DND-41 (cell line): ENCODE measurements around the gene ABAT.

Experiments
- ATAC-seq: fragments of 200-7000 bp; cut with Tn5 transposase; 3 replicates; pipeline ENCODE4 v1.9.1; 2021; ENCODE audit warnings: low read depth; ENCODE audit not compliant: insufficient read depth
- DNase-seq: peaks from one replicate; pipeline ENCODE4 v3.0.0-alpha.2; 2020
- H2AFZ ChIP-seq: 2 replicates; pipeline ENCODE4 v1.6.0; 2012; ENCODE audit warnings: low read depth, low read length
- H3K27ac ChIP-seq: 2 replicates; pipeline ENCODE4 v1.5.1; 2012; ENCODE audit warnings: low read length, inconsistent platforms
- H3K27me3 ChIP-seq: fragments of 200-600 bp; sonication (generic); 2 replicates; pipeline ENCODE4 v1.6.0; 2012; ENCODE audit warnings: low read length, mild to moderate bottlenecking, inconsistent platforms; ENCODE audit not compliant: insufficient read depth, poor library complexity
- H3K36me3 ChIP-seq: 2 replicates; pipeline ENCODE4 v1.5.1; 2012; ENCODE audit warnings: low read length, inconsistent platforms; ENCODE audit not compliant: insufficient read depth
- H3K4me1 ChIP-seq: 2 replicates; pipeline ENCODE4 v1.5.1; 2012; ENCODE audit warnings: mild to moderate bottlenecking, low read length; ENCODE audit not compliant: insufficient read depth
- H3K4me2 ChIP-seq: 2 replicates; pipeline ENCODE4 v1.6.0; 2012; ENCODE audit warnings: mild to moderate bottlenecking, moderate library complexity, low read length, inconsistent platforms; ENCODE audit not compliant: insufficient read depth
- H3K4me3 ChIP-seq, 2 experiments: fragments of 200-600 bp in 1 of 2; shearing (Covaris generic) in 1 of 2; 2 replicates each; pipeline ENCODE4 v1.5.1; 2012 to 2016; ENCODE audit warnings: inconsistent platforms in 2 of 2, low read length in 2 of 2, mild to moderate bottlenecking in 2 of 2, low read depth in 1 of 2, moderate library complexity in 1 of 2
- H3K79me2 ChIP-seq: 2 replicates; pipeline ENCODE4 v1.6.0; 2012; ENCODE audit warnings: low read length, inconsistent platforms; ENCODE audit not compliant: insufficient read depth
- H3K9ac ChIP-seq: 2 replicates; pipeline ENCODE4 v1.6.0; 2012; ENCODE audit warnings: low read depth, mild to moderate bottlenecking, inconsistent platforms, low read length, moderate library complexity
- H3K9me3 ChIP-seq: 2 replicates; pipeline ENCODE4 v1.5.1; 2012; ENCODE audit warnings: low read length, moderate library complexity, mild to moderate bottlenecking, inconsistent platforms; ENCODE audit not compliant: insufficient read depth, severe bottlenecking
- H4K20me1 ChIP-seq: 2 replicates; pipeline ENCODE4 v1.6.0; 2012; ENCODE audit warnings: low read length; ENCODE audit not compliant: insufficient read depth
- EZH2 ChIP-seq: IDR thresholded peaks from 3 replicates; pipeline ENCODE4 v1.6.1; 2012; ENCODE audit warnings: borderline replicate concordance, low read depth, mild to moderate bottlenecking, moderate library complexity, low read length, inconsistent platforms; ENCODE audit not compliant: severe bottlenecking
- TF ChIP-seq, protein P1 (sequence below): IDR thresholded peaks from 2 replicates; pipeline ENCODE4 v1.5.1; 2012; ENCODE audit warnings: borderline replicate concordance, low read length, moderate library complexity, mild to moderate bottlenecking; ENCODE audit not compliant: poor library complexity, severe bottlenecking; ENCODE audit errors: extremely low read depth

ABAT gene

DNA sequence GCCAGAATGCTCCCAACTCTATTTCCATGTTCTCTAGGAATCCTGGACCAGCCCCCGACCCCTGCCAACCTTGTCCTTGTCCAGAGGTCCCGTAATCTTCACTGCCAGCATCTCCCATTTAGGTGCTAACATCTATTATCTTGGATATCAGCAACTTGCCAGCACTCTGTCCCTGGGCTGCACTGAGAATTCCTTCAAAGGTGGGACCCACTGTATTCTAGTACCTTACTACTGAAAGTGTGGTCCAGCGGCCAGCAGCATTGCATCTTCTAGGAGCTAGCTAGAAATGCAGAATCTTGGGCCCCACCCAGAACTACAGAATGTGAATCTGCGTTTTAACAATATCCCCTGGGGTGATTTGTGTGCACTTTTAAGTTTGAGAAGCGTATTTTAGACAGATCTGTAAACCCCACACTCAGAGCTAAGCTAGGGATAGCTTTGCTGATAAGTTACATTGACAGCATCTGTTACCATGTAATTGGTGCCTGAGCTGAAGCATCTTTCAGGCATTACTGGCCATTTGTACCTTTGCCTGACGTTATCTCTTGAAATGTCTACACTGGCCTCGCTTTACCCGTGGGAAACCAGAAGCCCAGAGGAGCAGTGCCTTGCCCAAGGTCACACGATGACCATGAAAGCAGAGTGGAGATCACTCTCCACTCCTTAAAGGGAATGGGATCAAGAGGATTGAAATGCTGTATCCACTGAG lies 8.3 kb downstream of the ABAT start:
- H3K4me3 ChIP-seq, result no peak overlapping the region
- no peaks in the 10 kb centered on the region; the same call in 1 of the 2 replicates for H3K79me2 ChIP-seq
- no peaks in the 10 kb centered on the region for H3K36me3 ChIP-seq
- no peaks in the 10 kb centered on the region for H3K27me3 ChIP-seq
- DNase-seq (no peak), ATAC-seq (no peak)
- no peak overlapping the region for H2AFZ ChIP-seq
- H3K4me1 ChIP-seq, result no peaks in the 10 kb centered on the region
- no peak overlapping the region for H3K27ac ChIP-seq
- H3K4me2 ChIP-seq, result no peak overlapping the region
- TF ChIP-seq, protein P1, sequence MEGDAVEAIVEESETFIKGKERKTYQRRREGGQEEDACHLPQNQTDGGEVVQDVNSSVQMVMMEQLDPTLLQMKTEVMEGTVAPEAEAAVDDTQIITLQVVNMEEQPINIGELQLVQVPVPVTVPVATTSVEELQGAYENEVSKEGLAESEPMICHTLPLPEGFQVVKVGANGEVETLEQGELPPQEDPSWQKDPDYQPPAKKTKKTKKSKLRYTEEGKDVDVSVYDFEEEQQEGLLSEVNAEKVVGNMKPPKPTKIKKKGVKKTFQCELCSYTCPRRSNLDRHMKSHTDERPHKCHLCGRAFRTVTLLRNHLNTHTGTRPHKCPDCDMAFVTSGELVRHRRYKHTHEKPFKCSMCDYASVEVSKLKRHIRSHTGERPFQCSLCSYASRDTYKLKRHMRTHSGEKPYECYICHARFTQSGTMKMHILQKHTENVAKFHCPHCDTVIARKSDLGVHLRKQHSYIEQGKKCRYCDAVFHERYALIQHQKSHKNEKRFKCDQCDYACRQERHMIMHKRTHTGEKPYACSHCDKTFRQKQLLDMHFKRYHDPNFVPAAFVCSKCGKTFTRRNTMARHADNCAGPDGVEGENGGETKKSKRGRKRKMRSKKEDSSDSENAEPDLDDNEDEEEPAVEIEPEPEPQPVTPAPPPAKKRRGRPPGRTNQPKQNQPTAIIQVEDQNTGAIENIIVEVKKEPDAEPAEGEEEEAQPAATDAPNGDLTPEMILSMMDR, result no peak
- TF ChIP-seq EZH2, result no peak
- no peak overlapping the region for H3K9ac ChIP-seq
- no peaks in the 10 kb centered on the region for H3K9me3 ChIP-seq
- H4K20me1 ChIP-seq, result no peaks in the 10 kb centered on the region; the same call in 1 of the 2 replicates

DNA sequence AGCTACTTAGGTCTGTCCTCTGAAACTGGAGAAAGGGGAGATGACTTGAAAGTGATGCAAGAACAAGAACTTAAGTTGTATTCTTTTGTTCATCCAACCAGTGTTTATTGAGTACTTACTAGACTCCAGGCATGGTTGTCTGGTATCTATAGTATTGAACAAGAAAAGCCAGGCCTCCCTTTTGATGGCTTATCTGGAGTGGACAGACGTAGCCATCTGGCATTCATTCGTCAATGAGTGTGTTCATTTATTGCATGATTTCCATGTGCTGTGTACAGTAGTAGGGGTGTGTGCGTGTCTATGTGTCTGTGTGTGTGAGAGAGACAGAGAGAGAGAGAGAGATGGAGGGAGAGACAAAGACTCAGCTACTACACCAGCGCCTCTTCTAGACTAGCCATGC lies 9.2 kb downstream of the ABAT start:
- no peak for ATAC-seq
- no peak overlapping the region for H3K27ac ChIP-seq
- H3K4me2 ChIP-seq, result no peak overlapping the region
- TF ChIP-seq EZH2, result no peak
- TF ChIP-seq, protein P1, result no peak
- no peak overlapping the region for H2AFZ ChIP-seq
- no peaks in the 10 kb centered on the region; the same call in 1 of the 2 replicates for H3K79me2 ChIP-seq
- H3K9ac ChIP-seq, result no peak overlapping the region
- no peaks in the 10 kb centered on the region for H3K27me3 ChIP-seq
- H3K4me1 ChIP-seq, result no peaks in the 10 kb centered on the region
- no peak for DNase-seq
- H3K4me3 ChIP-seq, result no peak overlapping the region
- H3K9me3 ChIP-seq, result no peaks in the 10 kb centered on the region
- no peaks in the 10 kb centered on the region; the same call in 1 of the 2 replicates for H4K20me1 ChIP-seq
- no peaks in the 10 kb centered on the region for H3K36me3 ChIP-seq

DNA sequence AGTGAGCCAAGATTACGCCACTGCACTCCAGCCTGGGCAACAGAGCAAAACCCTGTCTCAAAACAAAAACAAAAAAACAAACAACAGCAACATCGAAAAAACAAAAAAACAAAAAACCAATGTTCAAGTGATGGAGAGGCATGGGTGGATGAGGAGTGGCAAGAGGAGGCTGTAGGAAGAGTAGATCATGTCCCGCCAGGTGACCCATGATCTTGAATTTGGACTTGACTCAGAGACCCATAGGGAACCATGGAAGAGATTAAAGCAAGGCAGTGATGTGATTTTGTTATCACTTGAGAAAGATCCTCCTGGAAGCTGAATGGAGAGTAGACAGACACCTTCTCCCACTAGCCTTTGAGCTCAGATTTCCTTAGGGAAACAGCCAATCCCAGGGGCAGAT lies 11.2 kb downstream of the ABAT start:
- H4K20me1 ChIP-seq, result no peaks in the 10 kb centered on the region; the same call in 1 of the 2 replicates
- ATAC-seq (no peak), DNase-seq (no peak)
- H2AFZ ChIP-seq, result no peak overlapping the region
- H3K9ac ChIP-seq, result no peak overlapping the region
- no peak overlapping the region for H3K4me2 ChIP-seq
- H3K36me3 ChIP-seq, result 0 out of 2 replicates have a peak, but pooled peaks cover 3% of the 10 kb centered on the region
- no peak overlapping the region for H3K27ac ChIP-seq
- no peak overlapping the region for H3K4me3 ChIP-seq
- no peak for TF ChIP-seq EZH2
- TF ChIP-seq, protein P1, result no peak
- H3K79me2 ChIP-seq, result no peaks in the 10 kb centered on the region; the same call in 1 of the 2 replicates
- no peaks in the 10 kb centered on the region for H3K4me1 ChIP-seq
- H3K27me3 ChIP-seq, result no peaks in the 10 kb centered on the region
- H3K9me3 ChIP-seq, result peaks cover 17% of the 10 kb centered on the region
